Limb (tissue), 2 donors: Measurements from ENCODE around the gene RAB42.
"Not testable (repeated sequence)": the region's sequence is repeated elsewhere in the genome, so short reads cannot be mapped to it uniquely, and the experiment has no call there.

Experiments
- DNase-seq, 2 donors: peaks; one replicate each; pipeline ENCODE4 v3.0.0-alpha.2; 2016; ENCODE audit errors: extremely low spot score in 2 of 2

Gene RAB42

GRCh38 chr1:28591708-28592320 is at the start of gene RAB42:
Gene RAB42, plus strand, starts transcription at chr1:28592265. Its CDS starts 247 bp downstream, at chr1:28592512.
- peak; percentile 27 to 53 for DNase-seq

GRCh38 chr1:28545246-28545628 is 46.8 kb upstream of the RAB42 start:
- no peak for DNase-seq

- no peak for DNase-seq
Observed at GRCh38 chr1:28548318-28548717, 43.7 kb upstream of the RAB42 start.

- no peak for DNase-seq
Observed at GRCh38 chr1:28551381-28551780, 40.7 kb upstream of the RAB42 start.

GRCh38 chr1:28552758-28553663 is 39.1 kb upstream of the RAB42 start, which contains the start of gene TRNAU1AP:
Gene TRNAU1AP, plus strand, starts transcription at chr1:28553085. Its CDS starts 26 bp downstream, at chr1:28553111.
- peak; percentile 96 to 98 for DNase-seq

- DNase-seq = no peak
Observed at GRCh38 chr1:28560886-28561285, 31.2 kb upstream of the RAB42 start.

GRCh38 chr1:28564310-28564709 is 27.8 kb upstream of the RAB42 start:
- DNase-seq = no peak

- no peak for DNase-seq
Observed at GRCh38 chr1:28565040-28565439, 27.0 kb upstream of the RAB42 start.

GRCh38 chr1:28565726-28566125 is 26.3 kb upstream of the RAB42 start:
- no peak for DNase-seq

GRCh38 chr1:28566931-28567330 is 25.1 kb upstream of the RAB42 start:
- no peak for DNase-seq

GRCh38 chr1:28571911-28572310 is 20.2 kb upstream of the RAB42 start:
- DNase-seq = no peak

- DNase-seq = not testable (repeated sequence)
Observed at GRCh38 chr1:28572891-28573290, 19.2 kb upstream of the RAB42 start.

- no peak for DNase-seq
Observed at GRCh38 chr1:28573564-28573963, 18.5 kb upstream of the RAB42 start.

GRCh38 chr1:28577052-28577678 is 14.9 kb upstream of the RAB42 start:
- DNase-seq = no peak

- no peak for DNase-seq
Observed at GRCh38 chr1:28577738-28578536, 14.1 kb upstream of the RAB42 start.

GRCh38 chr1:28578696-28579218 is 13.3 kb upstream of the RAB42 start:
- DNase-seq = no peak

GRCh38 chr1:28579401-28579800 is 12.7 kb upstream of the RAB42 start:
- DNase-seq = no peak

GRCh38 chr1:28580722-28581530 is 11.1 kb upstream of the RAB42 start:
- peak in 1 of 2 donors; percentile 19 for DNase-seq

- DNase-seq = peak; percentile 96 to 97
Observed at GRCh38 chr1:28581531-28582247, 10.4 kb upstream of the RAB42 start.

- peak in 1 of 2 donors; percentile 28 for DNase-seq
Observed at GRCh38 chr1:28582248-28582615, 9.8 kb upstream of the RAB42 start.
